Measurements from ENCODE around the gene CPVL. TPM values are rescaled to one million over a fixed set of nuclear protein-coding genes. Genes with fewer than 3 reads are reported as not detected.
A peak's percentile ranks its signal among the peaks of the same experiment; 100 is the strongest.

The CPVL gene
- total RNA-seq, 1 experiment from 2014 or later: 62.7 TPM

GRCh38 chr7:29143751-29144150 lies 2.6 kb downstream of the CPVL start:
- BruUV-seq (replicated peaks): no TSS peak
- Mint-ChIP-seq H3K4me3 (ENCODE audit: low read depth, unreplicated experiment) (no peak overlapping the region), H3K27me3 (ENCODE audit: unreplicated experiment) (no peaks in the 10 kb centered on the region), H3K9me3 (ENCODE audit: low read depth, unreplicated experiment) (no peaks in the 10 kb centered on the region), H3K4me1 (ENCODE audit: low read depth, unreplicated experiment) (peaks cover 59% of the 10 kb centered on the region), H3K27ac (ENCODE audit: unreplicated experiment) (no peak overlapping the region), H3K36me3 (ENCODE audit: insufficient read depth, unreplicated experiment) (peaks cover 16% of the 10 kb centered on the region)
- TF ChIP-seq CTCF (IDR thresholded peaks at IDR 0.05; ENCODE audit: unreplicated experiment): no peak
- CTCF ChIA-PET: interaction anchor here (0.6 to 1.3 kb wide), 3 partner anchors 30 to 723 kb away, joined by 3 to 5 read pairs (median 3); no protein-coding TSS in a partner anchor
- intact Hi-C loops (cut with micrococcal nuclease; ENCODE audit: unreplicated experiment): loop anchor here (2.0 kb wide), 1 partner anchor 27 kb away; no protein-coding TSS in a partner anchor
- no peak for DNase-seq

GRCh38 chr7:29142021-29142727 lies 4.2 kb downstream of the CPVL start:
- Mint-ChIP-seq H3K4me3 (ENCODE audit: low read depth, unreplicated experiment) (peak overlapping the region; percentile 6), H3K4me1 (ENCODE audit: low read depth, unreplicated experiment) (peaks cover 69% of the 10 kb centered on the region)
- intact Hi-C loops (cut with micrococcal nuclease; ENCODE audit: unreplicated experiment): loop anchor here (2.0 kb wide), 1 partner anchor 25 kb away; no protein-coding TSS in a partner anchor

GRCh38 chr7:29140873-29141468 lies 5.4 kb downstream of the CPVL start:
- H3K36me3 Mint-ChIP-seq (ENCODE audit: insufficient read depth, unreplicated experiment): peaks cover 5% of the 10 kb centered on the region
- intact Hi-C loops (cut with micrococcal nuclease; ENCODE audit: unreplicated experiment): no loop called here
- TF ChIP-seq CTCF (IDR thresholded peaks at IDR 0.05; ENCODE audit: unreplicated experiment): no peak
- H3K27ac Mint-ChIP-seq (ENCODE audit: unreplicated experiment): peak overlapping the region; percentile 67
- H3K4me1 Mint-ChIP-seq (ENCODE audit: low read depth, unreplicated experiment): peaks cover 57% of the 10 kb centered on the region
- CTCF ChIA-PET: interaction anchor here (0.6 to 1.6 kb wide), 6 partner anchors 14 to 305 kb away, joined by 3 to 5 read pairs (median 4); no protein-coding TSS in a partner anchor
- DNase-seq: peak; percentile 70
- no TSS peak for BruUV-seq (replicated peaks)
- H3K9me3 Mint-ChIP-seq (ENCODE audit: low read depth, unreplicated experiment): peaks cover 4% of the 10 kb centered on the region
- H3K4me3 Mint-ChIP-seq (ENCODE audit: low read depth, unreplicated experiment): peak overlapping the region; percentile 15
- no peaks in the 10 kb centered on the region for H3K27me3 Mint-ChIP-seq (ENCODE audit: unreplicated experiment)

More at GRCh38 chr7:29142021-29142727, 4.2 kb downstream of the CPVL start:
- Mint-ChIP-seq H3K9me3 (ENCODE audit: low read depth, unreplicated experiment) (no peaks in the 10 kb centered on the region), H3K36me3 (ENCODE audit: insufficient read depth, unreplicated experiment) (peaks cover 16% of the 10 kb centered on the region), H3K27me3 (ENCODE audit: unreplicated experiment) (no peaks in the 10 kb centered on the region), H3K27ac (ENCODE audit: unreplicated experiment) (peak overlapping the region; percentile 20)
- DNase-seq: no peak
- no peak for TF ChIP-seq CTCF (IDR thresholded peaks at IDR 0.05; ENCODE audit: unreplicated experiment)
- no TSS peak for BruUV-seq (replicated peaks)
- CTCF ChIA-PET: interaction anchor here (0.5 to 1.6 kb wide), 5 partner anchors 18 to 629 kb away, joined by 3 to 5 read pairs (median 4); no protein-coding TSS in a partner anchor

GRCh38 chr7:29139796-29140195 lies 6.5 kb downstream of the CPVL start:
- BruUV-seq (replicated peaks): no TSS peak
- TF ChIP-seq CTCF (IDR thresholded peaks at IDR 0.05; ENCODE audit: unreplicated experiment): no peak
- peak overlapping the region; percentile 67 for H3K27ac Mint-ChIP-seq (ENCODE audit: unreplicated experiment)
- H3K36me3 Mint-ChIP-seq (ENCODE audit: insufficient read depth, unreplicated experiment): no peaks in the 10 kb centered on the region
- CTCF ChIA-PET: interaction anchor here (1.3 kb wide), 1 partner anchor 11 kb away, joined by 3 read pairs; no protein-coding TSS in a partner anchor
- intact Hi-C loops (cut with micrococcal nuclease; ENCODE audit: unreplicated experiment): no loop called here
- no peak overlapping the region for H3K4me3 Mint-ChIP-seq (ENCODE audit: low read depth, unreplicated experiment)
- no peak for DNase-seq
- peaks cover 7% of the 10 kb centered on the region for H3K9me3 Mint-ChIP-seq (ENCODE audit: low read depth, unreplicated experiment)
- peaks cover 57% of the 10 kb centered on the region for H3K4me1 Mint-ChIP-seq (ENCODE audit: low read depth, unreplicated experiment)
- H3K27me3 Mint-ChIP-seq (ENCODE audit: unreplicated experiment): no peaks in the 10 kb centered on the region

Data from Calu3 (cell line).